ENCODE measurements around the gene FIGLA. TPM values are rescaled to one million over a fixed set of nuclear protein-coding genes. Genes with fewer than 3 reads are reported as not detected.

FIGLA gene
- total RNA-seq, 4 donors from 2014 or later = not detected

DNA sequence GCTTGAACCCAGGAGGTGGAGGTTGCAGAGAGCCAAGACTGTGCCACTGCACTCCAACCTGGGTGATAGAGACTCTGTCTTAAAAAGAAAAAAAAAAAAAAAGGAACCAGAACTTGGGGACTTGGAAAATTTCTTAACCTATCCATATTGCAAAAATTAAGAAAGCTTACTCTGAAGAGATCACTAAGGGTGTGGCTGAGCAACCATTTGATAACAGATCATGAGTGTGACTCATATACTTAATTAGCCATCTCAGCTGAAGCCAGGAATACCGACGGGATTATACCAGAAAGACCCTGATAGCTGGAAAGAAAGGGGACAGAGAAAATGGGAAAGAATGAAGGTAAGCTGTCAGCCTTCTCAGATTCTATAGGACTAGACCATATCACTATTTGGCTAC is 15.3 kb downstream of the FIGLA start:
- no peak overlapping the region for H3K4me3 ChIP-seq
- H3K27ac ChIP-seq = no peak overlapping the region
- DNase-seq (ENCODE audit: low spot score in 2 of 2) = no peak
- 27% methylated on average over 2 of the region's 2 CpGs for WGBS
- H3K9me3 ChIP-seq = no peaks in the 10 kb centered on the region
- peaks cover 26% of the 10 kb centered on the region for H3K27me3 ChIP-seq
- no peaks in the 10 kb centered on the region for H3K4me1 ChIP-seq
- TF ChIP-seq POLR2AphosphoS5 (IDR thresholded peaks at IDR 0.05) = no peak
- TF ChIP-seq, protein P1, sequence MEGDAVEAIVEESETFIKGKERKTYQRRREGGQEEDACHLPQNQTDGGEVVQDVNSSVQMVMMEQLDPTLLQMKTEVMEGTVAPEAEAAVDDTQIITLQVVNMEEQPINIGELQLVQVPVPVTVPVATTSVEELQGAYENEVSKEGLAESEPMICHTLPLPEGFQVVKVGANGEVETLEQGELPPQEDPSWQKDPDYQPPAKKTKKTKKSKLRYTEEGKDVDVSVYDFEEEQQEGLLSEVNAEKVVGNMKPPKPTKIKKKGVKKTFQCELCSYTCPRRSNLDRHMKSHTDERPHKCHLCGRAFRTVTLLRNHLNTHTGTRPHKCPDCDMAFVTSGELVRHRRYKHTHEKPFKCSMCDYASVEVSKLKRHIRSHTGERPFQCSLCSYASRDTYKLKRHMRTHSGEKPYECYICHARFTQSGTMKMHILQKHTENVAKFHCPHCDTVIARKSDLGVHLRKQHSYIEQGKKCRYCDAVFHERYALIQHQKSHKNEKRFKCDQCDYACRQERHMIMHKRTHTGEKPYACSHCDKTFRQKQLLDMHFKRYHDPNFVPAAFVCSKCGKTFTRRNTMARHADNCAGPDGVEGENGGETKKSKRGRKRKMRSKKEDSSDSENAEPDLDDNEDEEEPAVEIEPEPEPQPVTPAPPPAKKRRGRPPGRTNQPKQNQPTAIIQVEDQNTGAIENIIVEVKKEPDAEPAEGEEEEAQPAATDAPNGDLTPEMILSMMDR (IDR thresholded peaks at IDR 0.05) = no peak
- TF ChIP-seq EP300 (IDR thresholded peaks at IDR 0.05) = no peak
- no peak for TF ChIP-seq POLR2A (IDR thresholded peaks at IDR 0.05)
- no peaks in the 10 kb centered on the region for H3K36me3 ChIP-seq

DNA sequence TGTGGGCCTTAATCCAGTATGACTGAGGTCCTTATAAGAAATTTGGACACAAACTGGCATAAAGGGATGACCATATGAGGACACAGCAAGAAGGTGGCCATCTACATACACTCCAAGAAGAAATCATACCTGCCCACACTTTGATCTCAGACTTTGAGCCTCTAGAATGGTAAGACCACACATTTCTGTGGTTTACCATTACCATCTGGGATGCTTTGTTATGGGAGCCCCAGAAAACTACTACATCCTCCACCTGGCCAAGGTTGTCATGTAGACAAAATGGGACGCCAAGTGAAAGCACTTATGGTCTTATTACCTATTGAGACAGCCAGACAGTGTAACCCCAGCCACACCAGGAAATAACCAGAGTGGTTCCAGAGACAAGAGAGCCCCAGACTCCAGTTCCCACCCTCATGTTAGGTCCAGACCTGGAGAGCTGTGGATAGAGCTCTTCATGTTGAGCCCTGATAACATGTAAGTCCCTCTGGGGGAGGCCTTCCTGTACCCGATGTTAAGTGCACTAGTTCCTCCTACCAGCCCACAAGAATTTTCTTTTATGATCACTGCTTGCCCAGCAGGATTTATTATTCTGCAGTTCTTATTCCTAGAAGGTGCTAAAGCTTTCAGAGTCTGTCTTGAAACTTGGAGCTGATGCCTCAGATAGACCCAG is 17.8 kb downstream of the FIGLA start:
- no peak for DNase-seq (ENCODE audit: low spot score in 2 of 2)
- 75% methylated on average over 2 of the region's 2 CpGs for WGBS
- H3K4me1 ChIP-seq = peaks cover 9% of the 10 kb centered on the region
- H3K9me3 ChIP-seq = no peaks in the 10 kb centered on the region
- peaks cover 49% of the 10 kb centered on the region for H3K27me3 ChIP-seq
- no peak overlapping the region for H3K27ac ChIP-seq
- no peaks in the 10 kb centered on the region for H3K36me3 ChIP-seq
- TF ChIP-seq, protein P1 (IDR thresholded peaks at IDR 0.05) = no peak
- H3K4me3 ChIP-seq = no peak overlapping the region

DNA sequence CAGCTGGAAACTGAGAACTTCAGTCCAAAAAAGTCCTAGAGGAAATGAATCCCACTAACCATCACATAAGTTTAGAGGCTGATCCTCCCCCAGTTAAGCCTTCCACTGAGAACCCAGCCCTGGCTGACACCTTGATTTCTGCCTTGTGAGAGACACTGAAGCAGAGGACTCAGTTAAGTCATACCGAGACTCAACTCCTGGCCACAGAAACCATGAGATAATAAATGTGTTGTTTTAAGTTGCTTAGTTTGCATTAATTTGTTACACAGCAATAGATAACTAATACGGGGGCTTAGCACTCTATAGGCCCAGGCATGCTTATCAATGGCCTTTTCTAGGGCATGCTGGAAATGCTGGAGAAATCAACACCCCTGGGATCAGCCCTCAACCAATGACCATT is 19.0 kb downstream of the FIGLA start:
- Histone ChIP-seq H3K27ac (no peak overlapping the region), H3K9me3 (no peaks in the 10 kb centered on the region), H3K27me3 (peaks cover 61% of the 10 kb centered on the region), H3K4me3 (no peak overlapping the region), H3K36me3 (no peaks in the 10 kb centered on the region), H3K4me1 (peaks cover 20% of the 10 kb centered on the region)
- 94% methylated on average over 2 of the region's 2 CpGs for WGBS
- TF ChIP-seq POLR2AphosphoS5 (IDR thresholded peaks at IDR 0.05) (no peak), EP300 (IDR thresholded peaks at IDR 0.05) (no peak), POLR2A (IDR thresholded peaks at IDR 0.05) (no peak)
- TF ChIP-seq, protein P1 (IDR thresholded peaks at IDR 0.05) = no peak
- DNase-seq (ENCODE audit: low spot score in 2 of 2) = no peak

DNA sequence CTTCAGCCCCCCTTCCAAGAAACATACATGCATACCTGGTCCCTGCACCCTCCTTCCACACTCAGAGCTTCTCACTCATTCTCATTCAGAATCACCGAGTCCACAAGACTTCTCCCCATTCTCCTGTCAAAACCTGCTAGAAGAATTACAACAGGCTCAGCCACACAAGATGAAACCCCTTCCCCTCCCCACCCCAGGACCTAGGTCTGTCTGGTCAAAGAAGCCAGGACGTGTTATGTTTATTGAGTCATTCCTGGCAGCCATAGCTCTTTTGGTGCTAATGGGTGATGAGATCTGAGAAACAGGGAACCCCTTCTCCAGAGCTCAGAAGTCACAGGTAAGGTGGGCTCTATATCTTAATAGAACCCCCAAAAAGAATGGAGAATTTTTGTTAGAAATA is 21.0 kb downstream of the FIGLA start:
- H3K36me3 ChIP-seq = no peaks in the 10 kb centered on the region
- 64% methylated on average over 2 of the region's 2 CpGs for WGBS
- no peak overlapping the region for H3K27ac ChIP-seq
- H3K4me1 ChIP-seq = peaks cover 22% of the 10 kb centered on the region
- no peak for TF ChIP-seq POLR2A (IDR thresholded peaks at IDR 0.05)
- peaks cover 71% of the 10 kb centered on the region for H3K27me3 ChIP-seq
- DNase-seq (ENCODE audit: low spot score in 2 of 2) = no peak
- H3K4me3 ChIP-seq = no peak overlapping the region
- H3K9me3 ChIP-seq = no peaks in the 10 kb centered on the region

DNA sequence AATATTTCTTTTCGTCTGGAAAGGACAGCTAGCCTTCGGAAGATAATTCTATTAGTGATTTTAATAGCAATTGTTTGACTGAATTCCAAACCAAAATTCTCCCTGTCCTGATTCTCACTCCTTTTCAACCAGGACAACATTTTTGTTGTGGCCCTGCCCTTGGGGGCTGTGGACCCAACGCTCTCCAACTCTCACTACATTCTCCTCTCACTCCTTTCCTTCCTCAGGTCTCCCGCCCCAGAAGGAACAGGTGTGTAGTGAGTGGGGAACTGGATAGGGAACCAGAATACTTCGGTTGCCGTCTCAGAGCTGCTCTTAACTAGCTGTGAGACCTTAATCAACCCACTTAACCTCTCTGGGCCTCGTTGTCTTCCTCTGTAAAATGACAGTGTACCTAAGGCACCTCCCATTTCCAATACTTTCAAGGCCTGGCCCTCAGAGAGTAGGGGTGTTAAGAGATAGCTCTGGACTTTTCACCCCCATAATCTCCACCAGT is 21.8 kb downstream of the FIGLA start:
- Histone ChIP-seq H3K9me3 (no peaks in the 10 kb centered on the region), H3K4me3 (no peak overlapping the region), H3K27me3 (peaks cover 77% of the 10 kb centered on the region), H3K27ac (no peak overlapping the region), H3K4me1 (peaks cover 22% of the 10 kb centered on the region), H3K36me3 (no peaks in the 10 kb centered on the region)
- no peak for TF ChIP-seq EP300 (IDR thresholded peaks at IDR 0.05)
- TF ChIP-seq POLR2A (IDR thresholded peaks at IDR 0.05) = no peak
- TF ChIP-seq, protein P1 (IDR thresholded peaks at IDR 0.05) = no peak
- TF ChIP-seq POLR2AphosphoS5 (IDR thresholded peaks at IDR 0.05) = no peak
- DNase-seq (ENCODE audit: low spot score in 2 of 2) = no peak
- WGBS = 55% methylated on average over 7 of the region's 7 CpGs

All from suprapubic skin (tissue), 4 donors.